Measurements from ENCODE around the gene CTNNBIP1. TPM values are rescaled to one million over a fixed set of nuclear protein-coding genes. Genes with fewer than 3 reads are reported as not detected.
A peak's percentile ranks its signal among the peaks of the same experiment; 100 is the strongest.

Gene CTNNBIP1
- polyA plus RNA-seq, 3 donors, result 26.2 to 26.8 (median 26.3) TPM

DNA sequence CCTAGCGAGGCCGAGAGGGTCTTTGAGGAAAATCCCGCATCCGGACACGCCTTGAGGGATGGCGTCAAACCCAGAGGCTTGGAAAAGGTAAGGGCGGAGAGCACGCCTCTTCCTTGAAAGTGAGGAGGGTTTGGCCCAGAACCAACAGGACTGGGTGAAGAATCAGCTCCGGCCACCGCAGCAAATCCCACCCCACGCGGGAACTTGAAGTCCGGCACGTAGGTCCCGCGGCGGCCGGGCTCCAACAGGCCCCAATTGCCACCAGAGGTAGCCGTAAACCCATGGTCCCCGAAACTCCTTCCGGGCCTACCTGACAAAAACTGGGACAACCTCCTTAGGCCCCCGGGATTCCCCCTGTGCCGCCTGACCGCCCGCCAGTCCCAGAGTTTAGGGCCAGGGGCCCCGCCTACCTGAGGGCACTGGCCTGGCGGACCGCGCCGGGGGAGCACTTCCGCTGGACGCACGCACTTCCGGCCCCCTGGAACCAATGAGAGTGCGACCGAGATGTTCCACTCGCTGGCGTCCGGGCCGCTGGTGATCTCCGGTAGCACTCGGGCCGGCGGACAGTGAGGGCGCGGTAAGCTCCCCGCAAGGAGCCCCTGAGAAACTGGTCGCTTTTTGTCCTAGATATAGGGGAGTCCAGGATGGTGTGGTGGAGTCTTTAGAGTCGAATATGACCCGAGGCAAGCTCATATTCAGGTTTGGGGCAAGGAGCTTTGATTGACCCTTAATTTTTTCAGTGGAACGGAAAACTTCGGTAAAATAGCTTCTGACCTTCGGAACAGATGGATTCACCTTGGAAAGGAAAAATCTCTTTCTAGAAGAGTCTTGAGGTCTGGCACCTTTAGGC lies 33.1 kb upstream of the CTNNBIP1 start, which contains the start of the genes LZIC and NMNAT1:
Gene LZIC, minus strand, starts transcription at position 453 of the 850 bp plus-strand sequence. CDS start 6,772 bp downstream, outside the sequence.
Gene NMNAT1, plus strand, starts transcription at position 537 of the 850 bp plus-strand sequence. CDS start 28,599 bp downstream, outside the sequence.
- H3K4me1 Mint-ChIP-seq, result peaks cover 22% of the 10 kb centered on the region
- H3K4me3 Mint-ChIP-seq, result peak within 1 kb of the TSS; percentile 96 to 98
- peaks cover 16 to 23% of the 10 kb centered on the region in 2 donors for H3K4me1 ChIP-seq (ENCODE audit: control insufficient read depth in 1 of 2, insufficient read depth in 2 of 2, low read length in 2 of 2)
- peaks cover 60% of the 10 kb centered on the region for H3K79me2 ChIP-seq (ENCODE audit: insufficient read depth, low read length)
- H3K9ac ChIP-seq (ENCODE audit: insufficient read depth, low read length, poor library complexity, severe bottlenecking), result peak within 1 kb of the TSS; percentile 82
- peaks cover 5 to 34% of the 10 kb centered on the region in 2 donors for H3K36me3 ChIP-seq (replicated peaks in 1 of 2; ENCODE audit: control insufficient read depth in 1 of 2, insufficient read depth in 2 of 2, low read length in 2 of 2)
- no peaks in the 10 kb centered on the region for H3K9me3 ChIP-seq (replicated peaks in 1 of 2; ENCODE audit: control insufficient read depth in 1 of 2, insufficient read depth in 1 of 2, low read length in 2 of 2)
- peaks cover 27 to 49% of the 10 kb centered on the region in 2 donors for H3K36me3 Mint-ChIP-seq
- peak within 1 kb of the TSS; percentile 96 to 100 (median 97) for H3K27ac Mint-ChIP-seq
- H3K27me3 Mint-ChIP-seq (ENCODE audit: low read depth in 3 of 3), result peaks cover 0 to 4% (median 0%) of the 10 kb centered on the region in 3 donors
- H3K9me3 Mint-ChIP-seq, result peaks cover 0 to 3% (median 0%) of the 10 kb centered on the region in 7 donors
- peak within 1 kb of the TSS; percentile 83 to 96 (median 96) for H3K4me3 ChIP-seq (replicated peaks in 1 of 3; ENCODE audit: low read depth in 2 of 3, low read length in 3 of 3)
- H3K27ac ChIP-seq (ENCODE audit: low read depth in 1 of 2, low read length in 2 of 2), result peak within 1 kb of the TSS; percentile 85 to 95
- peak within 1 kb of the TSS; percentile 99 for H3K4me2 ChIP-seq (replicated peaks; ENCODE audit: extremely low read depth, low read length, poor library complexity, severe bottlenecking)
- H2AFZ ChIP-seq (ENCODE audit: insufficient read depth, low read depth, low read length, poor library complexity, severe bottlenecking), result peak within 1 kb of the TSS; percentile 98
- peak; percentile 91 to 93 (median 92) for DNase-seq
- TF ChIP-seq, protein P1, sequence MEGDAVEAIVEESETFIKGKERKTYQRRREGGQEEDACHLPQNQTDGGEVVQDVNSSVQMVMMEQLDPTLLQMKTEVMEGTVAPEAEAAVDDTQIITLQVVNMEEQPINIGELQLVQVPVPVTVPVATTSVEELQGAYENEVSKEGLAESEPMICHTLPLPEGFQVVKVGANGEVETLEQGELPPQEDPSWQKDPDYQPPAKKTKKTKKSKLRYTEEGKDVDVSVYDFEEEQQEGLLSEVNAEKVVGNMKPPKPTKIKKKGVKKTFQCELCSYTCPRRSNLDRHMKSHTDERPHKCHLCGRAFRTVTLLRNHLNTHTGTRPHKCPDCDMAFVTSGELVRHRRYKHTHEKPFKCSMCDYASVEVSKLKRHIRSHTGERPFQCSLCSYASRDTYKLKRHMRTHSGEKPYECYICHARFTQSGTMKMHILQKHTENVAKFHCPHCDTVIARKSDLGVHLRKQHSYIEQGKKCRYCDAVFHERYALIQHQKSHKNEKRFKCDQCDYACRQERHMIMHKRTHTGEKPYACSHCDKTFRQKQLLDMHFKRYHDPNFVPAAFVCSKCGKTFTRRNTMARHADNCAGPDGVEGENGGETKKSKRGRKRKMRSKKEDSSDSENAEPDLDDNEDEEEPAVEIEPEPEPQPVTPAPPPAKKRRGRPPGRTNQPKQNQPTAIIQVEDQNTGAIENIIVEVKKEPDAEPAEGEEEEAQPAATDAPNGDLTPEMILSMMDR (IDR thresholded peaks at IDR 0.05), result no peak
- under 1% methylated on average over 53 of the region's 53 CpGs for WGBS (ENCODE audit: insufficient coverage)
- no peaks in the 10 kb centered on the region for H3K27me3 ChIP-seq (ENCODE audit: control insufficient read depth in 2 of 2, insufficient read depth in 2 of 2, low read length in 2 of 2)
- intact Hi-C loops (cut with micrococcal nuclease), result loop anchor here (2.0 to 10.0 kb wide), 5 partner anchors 32 to 90 kb away; partner anchors contain the start of genes UBE4B (in 2 of the 2), CTNNBIP1 (in 1 of the 2) and RBP7 (in 1 of the 2)
- no peaks in the 10 kb centered on the region for H4K20me1 ChIP-seq (ENCODE audit: insufficient read depth, low read length)

DNA sequence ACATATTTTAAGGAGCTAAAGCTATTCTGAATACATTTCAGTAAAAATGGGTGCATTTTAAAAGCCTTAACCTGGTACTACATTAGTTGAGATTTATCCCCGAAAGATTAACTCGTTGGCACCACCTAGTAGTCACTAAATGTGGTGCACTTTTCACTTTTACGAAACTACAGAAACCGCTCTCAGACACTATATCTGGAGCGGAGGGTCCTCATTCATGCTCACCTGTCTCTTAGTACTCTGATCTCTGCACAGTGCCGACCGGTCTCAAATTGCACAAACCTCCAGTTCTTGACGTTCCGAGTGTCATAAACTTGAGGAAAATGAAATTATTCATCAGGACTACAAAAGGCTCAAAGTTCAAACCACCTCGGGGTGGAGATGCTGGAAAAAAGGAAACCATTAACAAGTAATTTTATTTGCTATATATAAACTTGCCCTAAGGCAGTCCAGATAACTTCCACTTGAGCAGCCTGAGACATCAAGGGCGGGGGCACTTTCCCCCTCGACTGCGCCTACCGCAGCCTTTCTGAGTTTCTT lies 32.4 kb upstream of the CTNNBIP1 start:
- 0% methylated on average over 5 of the region's 14 CpGs for WGBS (ENCODE audit: insufficient coverage)
- H3K27ac ChIP-seq (ENCODE audit: low read depth in 1 of 2, low read length in 2 of 2), result peak overlapping the region; percentile 85 to 95
- peak overlapping the region; percentile 98 for H2AFZ ChIP-seq (ENCODE audit: insufficient read depth, low read depth, low read length, poor library complexity, severe bottlenecking)
- peaks cover 0 to 3% (median 0%) of the 10 kb centered on the region in 7 donors for H3K9me3 Mint-ChIP-seq
- no peaks in the 10 kb centered on the region for H3K9me3 ChIP-seq (replicated peaks in 1 of 2; ENCODE audit: control insufficient read depth in 1 of 2, insufficient read depth in 1 of 2, low read length in 2 of 2)
- H3K36me3 ChIP-seq (replicated peaks in 1 of 2; ENCODE audit: control insufficient read depth in 1 of 2, insufficient read depth in 2 of 2, low read length in 2 of 2), result peaks cover 3 to 27% of the 10 kb centered on the region in 2 donors
- peaks cover 53% of the 10 kb centered on the region for H3K79me2 ChIP-seq (ENCODE audit: insufficient read depth, low read length)
- H3K36me3 Mint-ChIP-seq, result peaks cover 20 to 43% of the 10 kb centered on the region in 2 donors
- peak overlapping the region; percentile 96 to 98 for H3K4me3 Mint-ChIP-seq
- H3K4me2 ChIP-seq (replicated peaks; ENCODE audit: extremely low read depth, low read length, poor library complexity, severe bottlenecking), result peak overlapping the region; percentile 99
- H3K4me3 ChIP-seq (replicated peaks in 1 of 3; ENCODE audit: low read depth in 2 of 3, low read length in 3 of 3), result peak overlapping the region; percentile 83 to 96 (median 96)
- H3K9ac ChIP-seq (ENCODE audit: insufficient read depth, low read length, poor library complexity, severe bottlenecking), result peak overlapping the region; percentile 82
- H3K27me3 ChIP-seq (ENCODE audit: control insufficient read depth in 2 of 2, insufficient read depth in 2 of 2, low read length in 2 of 2), result no peaks in the 10 kb centered on the region
- H4K20me1 ChIP-seq (ENCODE audit: insufficient read depth, low read length), result no peaks in the 10 kb centered on the region
- TF ChIP-seq, protein P1 (IDR thresholded peaks at IDR 0.05), result peak; percentile 65
- peaks cover 22% of the 10 kb centered on the region for H3K4me1 Mint-ChIP-seq
- H3K27me3 Mint-ChIP-seq (ENCODE audit: low read depth in 3 of 3), result peaks cover 0 to 4% (median 0%) of the 10 kb centered on the region in 3 donors
- H3K4me1 ChIP-seq (ENCODE audit: control insufficient read depth in 1 of 2, insufficient read depth in 2 of 2, low read length in 2 of 2), result peaks cover 16 to 23% of the 10 kb centered on the region in 2 donors
- DNase-seq, result peak; percentile 19 to 55 (median 38)
- peak overlapping the region; percentile 96 to 100 (median 97) for H3K27ac Mint-ChIP-seq
- intact Hi-C loops (cut with micrococcal nuclease), result loop anchor here (2.0 to 10.0 kb wide), 5 partner anchors 32 to 90 kb away; partner anchors contain the start of genes UBE4B (in 2 of the 2), CTNNBIP1 (in 1 of the 2) and RBP7 (in 1 of the 2)

Measured in CD14-positive monocyte (primary cell).